Medulla oblongata (tissue), 1 donor: ENCODE data around the gene PRR9.

Source experiments
- DNase-seq: peaks from one replicate; pipeline ENCODE4 v3.0.0-alpha.2; 2015; ENCODE audit errors: extremely low spot score

The PRR9 gene

DNA sequence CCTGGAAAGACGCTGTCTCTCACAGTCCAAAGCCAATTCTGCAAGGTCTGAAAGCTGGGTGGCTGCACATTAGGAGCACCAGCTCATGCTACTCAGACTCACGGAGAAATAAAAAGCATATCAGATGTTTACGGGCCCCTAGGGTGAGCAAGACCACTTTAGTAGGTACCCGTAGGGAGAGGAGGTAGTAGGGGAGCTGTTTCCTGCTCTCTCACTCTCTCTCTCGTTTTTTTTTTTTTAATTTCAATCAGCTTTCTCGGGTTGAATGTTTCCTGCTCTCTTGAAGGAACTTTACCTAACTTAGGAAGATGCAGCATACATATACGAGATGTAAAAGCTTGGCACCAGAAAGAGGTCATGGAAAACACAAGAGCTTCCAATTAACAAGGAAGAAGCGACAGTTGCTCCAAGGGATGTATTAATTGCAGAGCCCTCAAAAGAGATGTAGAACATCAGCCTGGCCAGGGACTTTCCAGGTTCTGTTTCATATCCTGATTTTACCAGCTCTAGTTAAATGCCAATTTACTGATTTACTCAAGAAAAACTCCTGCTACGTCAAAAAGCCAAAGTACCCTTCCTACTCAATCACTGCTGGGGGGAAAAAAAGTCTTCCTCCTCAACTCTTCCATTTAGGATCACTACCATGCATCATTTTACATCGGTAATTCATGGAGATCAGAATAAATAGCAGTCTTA lies 45.2 kb downstream of the PRR9 start:
- no peak for DNase-seq

DNA sequence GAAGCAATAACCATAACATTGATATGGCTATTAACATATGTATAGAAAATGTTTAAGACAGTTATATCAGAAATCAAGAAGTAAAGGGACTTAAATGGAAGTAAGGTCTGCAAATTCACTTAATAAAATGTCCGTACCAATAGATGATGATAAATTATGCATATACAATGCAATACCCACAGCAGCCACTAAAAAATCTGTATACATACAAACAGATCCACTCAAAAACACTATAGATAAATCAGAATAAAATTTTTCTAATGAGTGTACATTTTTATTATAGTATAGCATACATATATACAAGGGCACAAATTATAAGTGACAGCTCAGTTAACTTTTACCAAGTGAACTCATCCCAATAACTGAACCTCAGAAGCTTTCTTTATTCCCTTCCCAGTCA lies 48.1 kb downstream of the PRR9 start:
- no peak for DNase-seq
